ENCODE results near the gene MATR3.

- no peak for TF ChIP-seq YY1 (IDR thresholded peaks at IDR 0.05; ENCODE audit: insufficient read depth, insufficient read length)
- TF ChIP-seq ZNF274 (IDR thresholded peaks at IDR 0.05; ENCODE audit: low read depth, low read length) = no peak
Observed at GRCh38 chr5:139283252-139284166, 10.0 kb upstream of the MATR3 start.

Measured in NT2/D1 (cell line).